Activated CD4-positive, alpha-beta T cell treated with anti-CD3 and anti-CD28 coated beads, Interleukin-2, Interleukin-4, amounts not matched to agents 100 ng/mL and 50 ng/mL, durations not matched to agents 16 hours and 8 hours (primary cell): ENCODE results near the gene DLG5.

Source experiments
- DNase-seq: peaks from one replicate; pipeline ENCODE4 v3.0.0-alpha.2; 2020; ENCODE audit warnings: low spot score

The DLG5 gene

DNA sequence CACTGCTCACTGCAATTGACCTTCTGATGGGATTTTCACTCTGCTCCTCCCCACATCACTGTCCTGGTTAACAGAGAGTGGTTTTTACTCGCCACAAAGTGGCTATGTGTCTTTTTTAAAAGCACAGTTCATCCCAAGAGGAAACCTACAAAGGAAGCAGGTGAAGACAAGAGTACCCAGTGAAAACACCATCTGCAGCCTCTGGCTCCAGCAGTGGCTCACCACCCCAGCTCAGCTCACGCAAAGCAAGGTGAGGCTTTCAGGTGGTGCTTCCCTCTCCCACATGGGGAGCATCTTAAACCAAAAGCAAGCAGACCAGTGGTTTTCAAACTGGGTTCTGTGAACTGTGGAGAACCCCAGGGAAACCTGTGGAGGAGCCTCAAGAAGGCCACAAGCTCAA is 14.0 kb downstream of the DLG5 start:
- no peak for DNase-seq

DNA sequence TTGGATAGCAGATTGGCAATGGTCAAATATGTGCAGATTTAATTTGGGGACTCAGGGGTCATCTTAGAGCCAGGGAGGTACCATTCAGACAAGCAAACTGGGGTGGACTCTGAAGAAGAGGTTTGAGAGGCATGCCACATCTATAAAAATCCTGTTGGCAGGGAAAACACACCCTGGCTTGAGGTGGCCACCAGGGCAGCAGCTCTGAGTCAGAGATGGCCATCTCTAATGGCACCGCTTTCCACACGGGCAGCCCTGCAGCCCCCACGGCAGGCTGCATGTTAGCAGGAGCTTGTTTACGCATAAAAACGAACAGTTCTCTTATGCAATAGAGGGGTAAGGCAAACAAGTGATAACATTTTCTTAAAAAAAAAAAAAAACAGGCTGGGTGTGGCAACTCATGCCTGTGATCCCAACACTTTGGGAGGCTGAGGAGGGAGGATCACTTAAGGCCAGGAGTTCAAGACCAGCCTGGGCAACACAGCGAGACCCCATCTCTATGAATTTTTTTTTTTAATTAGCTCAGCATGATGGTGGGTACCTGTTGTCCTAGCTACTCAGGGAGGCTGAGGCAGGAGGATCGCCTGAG is 14.9 kb downstream of the DLG5 start:
- DNase-seq = no peak

DNA sequence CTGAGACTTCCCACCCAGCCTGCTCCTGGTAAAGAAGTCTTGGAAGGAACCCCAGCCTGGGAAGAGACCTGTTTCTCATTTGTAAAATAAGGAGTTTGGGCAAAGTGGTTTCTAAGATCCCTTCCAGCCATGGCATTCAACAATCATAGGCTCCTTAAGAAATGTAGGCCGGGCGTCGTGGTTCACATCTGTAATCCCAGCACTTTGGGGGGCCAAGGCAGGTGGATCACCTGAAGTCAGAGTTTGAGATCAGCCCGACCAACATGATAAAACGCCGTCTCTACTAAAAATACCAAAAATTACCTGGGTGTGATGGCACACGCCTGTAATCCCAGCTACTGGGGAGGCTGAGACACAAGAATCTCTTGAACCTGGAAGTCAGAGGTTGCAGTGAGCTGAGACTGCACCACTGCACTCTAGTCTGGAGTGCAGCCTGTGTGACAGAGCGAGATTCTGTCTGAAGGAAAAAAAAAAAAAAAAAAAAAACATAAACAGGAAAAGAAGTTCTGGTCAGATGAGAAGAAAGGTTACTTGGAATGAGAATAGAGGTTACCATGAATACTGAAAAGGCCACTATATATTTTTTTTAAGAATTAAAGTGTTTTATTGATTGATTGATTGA is 15.9 kb downstream of the DLG5 start:
- DNase-seq = no peak

DNA sequence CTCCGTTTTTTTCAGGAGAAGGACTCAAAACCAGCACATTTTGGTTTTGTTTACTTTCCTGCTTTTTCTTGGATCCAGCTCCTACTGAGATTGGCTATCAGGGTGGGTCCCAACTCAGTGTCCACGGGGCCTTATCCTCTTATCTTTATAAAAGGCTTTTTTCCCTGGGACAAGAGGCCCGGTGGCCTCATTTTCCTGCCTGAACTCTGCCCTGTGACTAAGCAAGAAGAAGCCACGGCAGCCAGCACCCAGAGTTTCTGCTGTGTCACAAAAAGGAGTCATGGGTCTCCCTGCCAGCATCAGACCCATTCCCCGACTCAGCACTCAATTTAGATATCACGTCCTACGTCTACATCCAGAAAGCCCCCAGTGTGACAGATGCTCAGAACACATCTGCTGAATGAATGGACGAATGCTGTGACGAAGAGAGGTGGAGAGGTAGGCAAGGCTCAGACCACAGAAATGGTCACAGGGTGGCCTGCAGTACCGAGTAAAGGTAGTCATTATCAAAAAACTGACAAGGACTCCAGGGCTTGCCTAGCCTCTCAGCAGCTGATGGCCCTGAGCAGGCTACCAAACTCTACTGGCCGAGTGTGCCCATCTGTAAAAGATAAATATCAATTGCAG is 16.7 kb downstream of the DLG5 start:
- no peak for DNase-seq

DNA sequence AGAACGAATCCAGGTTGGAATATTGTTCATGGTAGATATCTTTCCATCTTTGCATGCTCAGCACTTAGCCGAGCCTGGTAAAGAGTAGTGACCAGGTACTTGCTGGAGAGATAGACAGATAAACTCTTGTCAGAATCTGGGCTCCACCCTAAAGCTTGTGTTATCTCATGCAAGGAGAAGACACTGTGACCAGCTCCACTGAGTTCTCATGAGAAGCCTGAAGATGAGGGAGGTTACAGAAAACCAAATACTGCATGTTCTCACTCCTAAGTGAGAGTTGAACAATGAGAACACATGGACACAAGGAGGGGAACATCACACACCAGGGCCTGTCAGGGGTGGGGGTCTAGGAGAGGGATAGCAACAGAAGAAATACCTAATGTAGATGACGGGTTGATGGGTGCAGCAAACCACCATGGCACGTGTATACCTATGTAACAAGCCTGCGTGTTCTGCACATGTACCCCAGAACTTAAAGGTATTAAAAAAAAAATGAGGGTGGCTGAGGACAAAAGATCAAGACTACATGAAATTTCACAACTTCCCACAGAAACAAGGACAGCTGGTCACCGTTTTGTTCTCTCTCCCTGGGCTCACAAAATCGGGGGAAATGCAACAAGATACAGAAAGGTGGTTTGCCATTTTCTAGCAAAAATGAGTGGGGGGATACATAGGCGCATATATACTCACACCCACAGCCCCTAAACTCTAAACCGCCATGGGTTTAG is 17.4 kb downstream of the DLG5 start:
- no peak for DNase-seq

DNA sequence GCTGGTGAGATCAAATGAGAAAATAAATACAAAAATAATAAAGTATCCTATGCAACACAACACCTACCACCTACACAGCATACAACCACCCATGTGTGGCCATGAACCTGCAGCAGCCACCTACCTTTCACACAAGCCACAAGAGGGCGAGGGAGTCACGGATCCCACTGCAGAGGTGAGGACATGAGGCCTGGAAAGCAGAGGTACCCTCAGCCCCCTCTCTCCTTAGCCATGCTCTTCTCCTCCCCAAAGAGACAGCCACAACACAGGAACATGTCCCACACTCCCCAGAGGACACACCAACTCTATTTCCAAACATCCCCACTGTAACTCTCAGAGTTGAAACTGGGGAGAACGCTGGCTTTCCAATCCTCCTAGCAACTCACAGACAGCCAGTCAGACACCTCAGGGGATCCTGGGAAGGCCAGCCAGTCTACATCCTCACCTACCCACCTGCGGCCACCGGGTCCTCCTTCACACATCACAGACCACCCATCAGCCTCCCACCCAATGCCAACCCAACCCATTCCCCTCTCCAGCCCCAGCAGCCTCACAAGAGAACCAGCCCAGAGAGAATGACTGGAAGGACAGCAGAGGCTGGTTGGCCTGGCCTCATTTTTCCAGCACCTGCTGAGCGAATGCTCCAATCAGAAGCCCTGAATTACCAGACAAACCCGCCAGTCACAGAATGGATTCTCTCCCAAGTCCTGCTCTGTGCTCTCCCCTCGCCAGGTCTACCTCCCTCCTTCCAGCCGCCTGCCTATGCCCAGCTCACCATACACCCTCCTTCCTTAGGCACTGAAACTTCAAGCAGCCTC is 18.4 kb downstream of the DLG5 start:
- DNase-seq = no peak

DNA sequence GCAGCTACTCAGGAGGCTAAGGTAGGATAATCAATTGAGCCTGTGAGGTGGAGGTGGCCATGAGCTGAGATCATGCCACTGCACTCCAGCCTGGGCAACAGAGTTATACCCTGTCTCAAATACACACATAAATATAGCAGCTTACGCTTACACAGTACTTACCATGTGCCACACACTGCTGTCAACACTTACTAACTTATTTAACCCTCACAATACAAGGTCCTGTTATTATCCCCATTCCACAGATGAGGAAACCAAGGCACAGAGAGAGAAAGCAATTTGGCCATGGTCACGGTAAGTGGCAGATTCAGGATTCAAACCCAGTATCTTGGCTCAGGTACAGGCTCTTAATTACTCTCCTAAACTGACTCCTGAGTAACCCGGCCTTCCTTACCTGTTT is 19.1 kb downstream of the DLG5 start:
- no peak for DNase-seq

DNA sequence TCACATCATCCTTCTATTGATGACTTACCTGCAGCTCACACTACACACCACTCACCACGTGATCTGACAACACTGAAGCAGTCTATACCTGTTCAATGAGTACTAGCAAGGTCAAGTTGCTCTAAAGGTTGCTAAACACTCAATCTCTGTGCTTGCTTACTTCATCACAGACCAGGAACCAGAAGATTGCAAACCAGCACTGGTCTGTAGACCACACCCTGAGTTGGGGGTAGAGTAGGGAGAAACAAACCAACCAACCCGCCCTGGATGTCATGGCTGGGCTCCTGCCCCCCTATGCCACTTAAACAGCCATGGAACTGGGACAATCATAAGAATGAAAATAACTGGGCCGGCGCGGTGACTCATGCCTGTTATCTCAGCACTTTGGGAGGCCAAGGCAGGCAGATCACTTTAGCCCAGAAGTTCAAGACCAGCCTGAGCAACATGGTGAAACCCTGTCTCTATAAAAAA is 19.6 kb downstream of the DLG5 start:
- DNase-seq = no peak

DNA sequence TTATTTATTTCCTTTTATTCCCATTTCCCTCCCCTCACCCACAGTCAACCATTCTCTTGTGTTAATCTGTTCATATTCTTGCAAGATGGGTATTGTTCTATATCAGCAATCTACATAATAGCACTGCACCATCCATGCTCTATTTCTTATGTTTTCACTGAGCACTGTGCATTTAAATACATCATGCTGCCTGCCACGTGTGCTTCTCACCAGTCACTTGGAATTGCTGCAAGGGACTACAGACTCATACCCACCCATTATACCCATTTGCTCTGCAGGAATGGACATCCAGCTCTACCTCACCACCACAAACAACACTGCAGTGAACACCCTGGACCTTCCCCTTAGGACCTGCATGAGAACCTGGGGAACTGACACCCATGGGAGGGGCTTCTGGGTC is 20.8 kb downstream of the DLG5 start:
- no peak for DNase-seq

DNA sequence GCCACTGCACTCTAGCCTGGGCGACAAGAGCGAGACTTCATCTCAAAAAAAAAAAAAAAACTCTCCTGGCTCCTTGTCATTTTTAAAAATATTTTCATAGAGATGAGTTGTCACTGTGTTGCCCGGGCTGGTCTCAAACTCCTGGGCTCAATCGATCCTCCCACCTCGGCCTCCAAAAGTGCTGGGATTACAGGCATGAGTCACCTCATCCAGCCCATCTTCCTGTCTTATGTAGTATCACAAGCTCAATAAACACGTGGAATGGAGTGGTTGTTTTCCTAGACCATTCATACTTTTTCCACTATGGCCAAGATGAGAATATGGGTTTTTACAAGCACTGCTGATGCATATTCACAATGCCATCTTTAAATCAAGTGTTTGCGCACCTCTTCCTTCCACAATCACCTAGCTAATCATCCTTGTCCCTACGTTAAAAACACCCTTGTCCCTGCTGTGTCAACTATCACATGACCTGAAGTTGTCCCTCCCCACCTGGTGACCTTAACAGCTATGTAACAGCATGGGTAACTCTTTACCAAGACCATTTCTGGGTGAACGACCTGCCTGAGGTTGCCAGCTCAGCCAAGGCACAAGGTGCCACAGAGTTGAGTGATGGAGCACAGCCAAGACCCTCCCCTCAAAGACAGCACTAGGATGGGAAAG is 21.3 kb downstream of the DLG5 start:
- no peak for DNase-seq

DNA sequence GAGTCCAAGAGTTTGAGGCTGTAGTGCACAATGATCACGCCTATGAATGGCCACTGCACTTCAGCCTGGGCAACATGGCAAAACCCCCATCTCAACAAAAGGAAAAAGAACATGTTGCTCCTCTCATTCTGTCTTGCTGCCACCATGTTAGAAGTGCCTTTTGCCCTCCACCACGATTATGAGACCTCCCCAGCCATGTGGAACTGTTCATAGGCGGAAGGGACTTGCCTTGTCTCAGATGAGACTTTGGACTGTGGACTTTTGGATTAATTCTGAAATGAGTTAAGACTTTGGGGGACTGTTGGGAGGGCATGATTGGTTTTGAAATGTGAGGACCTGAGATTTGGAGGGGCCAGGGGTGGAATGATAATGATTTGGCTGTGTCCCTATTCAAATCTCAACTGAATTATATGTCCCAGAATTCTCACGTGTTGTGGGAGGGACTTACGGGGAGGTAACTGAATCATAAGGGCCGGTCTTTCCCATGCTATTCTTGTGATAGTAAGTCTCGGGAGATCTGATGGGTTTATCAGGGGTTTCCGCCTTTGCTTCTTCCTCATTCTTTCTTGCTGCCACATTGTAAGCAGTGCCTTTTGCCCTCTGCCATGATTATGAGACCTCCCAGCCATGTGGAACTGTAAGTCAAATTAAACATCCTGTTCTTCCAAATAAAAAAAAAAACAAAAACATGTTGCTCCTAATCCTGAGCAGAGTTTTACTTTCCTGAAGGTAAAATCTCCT is 22.3 kb downstream of the DLG5 start:
- no peak for DNase-seq

DNA sequence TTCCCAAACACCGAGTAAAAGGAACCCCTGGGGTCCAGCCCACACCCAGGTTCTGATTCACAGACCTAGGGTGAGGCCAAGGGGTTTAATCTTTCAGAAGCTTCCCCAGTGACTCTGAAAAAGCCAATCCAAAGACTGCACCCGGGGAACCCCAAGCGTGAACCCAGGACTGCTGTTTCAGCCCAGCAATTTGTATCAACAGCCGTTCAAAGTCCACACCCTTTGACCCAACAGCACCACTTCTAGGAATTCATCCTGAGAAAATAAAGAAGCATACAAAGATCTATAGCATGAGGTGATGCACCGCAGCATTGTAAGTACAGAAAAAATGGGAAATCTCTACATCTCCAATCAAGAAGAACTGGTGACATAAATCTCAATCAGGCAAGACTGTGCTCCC is 24.4 kb downstream of the DLG5 start:
- DNase-seq = no peak

DNA sequence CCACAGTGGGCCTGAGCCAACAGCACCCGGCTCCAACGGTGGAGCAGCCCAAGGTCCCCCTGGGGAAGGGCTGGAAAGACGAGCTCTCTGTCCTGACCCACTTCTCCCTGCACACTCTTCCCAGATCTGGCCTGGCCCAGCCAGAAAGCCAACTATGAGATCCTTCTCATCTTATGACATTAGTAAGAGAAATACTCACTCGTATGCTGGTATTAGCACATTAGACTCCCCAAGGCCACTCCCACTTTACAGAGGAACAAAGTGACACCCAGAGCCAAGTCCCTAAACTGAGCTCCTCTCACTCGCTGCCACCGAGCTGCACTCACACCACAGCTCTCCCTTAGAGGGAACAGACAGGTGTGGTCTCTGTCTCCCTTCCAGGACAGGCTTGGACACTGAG is 24.8 kb downstream of the DLG5 start:
- no peak for DNase-seq

DNA sequence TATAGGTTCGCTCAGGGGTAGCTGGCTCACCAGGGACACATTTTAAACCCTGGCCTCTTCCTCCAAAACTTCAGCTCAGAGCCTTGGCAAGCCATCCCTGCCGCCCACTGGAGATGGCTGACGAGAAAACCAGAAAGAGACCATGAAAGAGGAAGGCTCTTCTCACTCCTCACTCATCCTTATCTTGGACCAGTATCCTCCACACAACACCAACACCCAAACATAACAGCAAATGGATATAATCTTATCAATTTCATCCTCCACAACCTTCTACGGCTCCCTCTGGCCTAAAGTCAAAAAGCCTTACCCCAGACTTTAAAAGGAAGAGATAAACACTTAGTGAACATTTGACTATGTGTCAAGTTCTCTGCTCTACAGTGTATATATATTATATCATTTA is 26.9 kb downstream of the DLG5 start:
- no peak for DNase-seq

DNA sequence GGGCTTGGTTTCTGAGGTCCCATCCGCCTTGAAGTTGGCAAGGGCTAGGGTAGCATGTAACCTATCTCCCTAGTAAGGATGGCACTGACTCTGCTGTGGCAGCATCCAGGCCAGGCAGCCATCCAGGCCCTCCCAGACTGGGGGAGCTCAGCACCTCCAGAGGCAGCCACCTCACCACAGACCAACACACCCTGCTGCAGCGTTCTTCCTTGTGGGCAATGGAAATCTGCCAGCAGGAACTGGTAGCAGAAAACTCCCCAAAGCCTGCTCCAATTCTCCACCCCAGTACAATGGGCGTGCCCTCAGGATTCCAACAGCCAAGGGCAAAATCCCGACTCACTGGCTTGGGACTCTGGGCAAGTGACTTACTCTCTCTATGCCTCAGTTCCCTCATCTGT is 27.5 kb downstream of the DLG5 start:
- DNase-seq = no peak

DNA sequence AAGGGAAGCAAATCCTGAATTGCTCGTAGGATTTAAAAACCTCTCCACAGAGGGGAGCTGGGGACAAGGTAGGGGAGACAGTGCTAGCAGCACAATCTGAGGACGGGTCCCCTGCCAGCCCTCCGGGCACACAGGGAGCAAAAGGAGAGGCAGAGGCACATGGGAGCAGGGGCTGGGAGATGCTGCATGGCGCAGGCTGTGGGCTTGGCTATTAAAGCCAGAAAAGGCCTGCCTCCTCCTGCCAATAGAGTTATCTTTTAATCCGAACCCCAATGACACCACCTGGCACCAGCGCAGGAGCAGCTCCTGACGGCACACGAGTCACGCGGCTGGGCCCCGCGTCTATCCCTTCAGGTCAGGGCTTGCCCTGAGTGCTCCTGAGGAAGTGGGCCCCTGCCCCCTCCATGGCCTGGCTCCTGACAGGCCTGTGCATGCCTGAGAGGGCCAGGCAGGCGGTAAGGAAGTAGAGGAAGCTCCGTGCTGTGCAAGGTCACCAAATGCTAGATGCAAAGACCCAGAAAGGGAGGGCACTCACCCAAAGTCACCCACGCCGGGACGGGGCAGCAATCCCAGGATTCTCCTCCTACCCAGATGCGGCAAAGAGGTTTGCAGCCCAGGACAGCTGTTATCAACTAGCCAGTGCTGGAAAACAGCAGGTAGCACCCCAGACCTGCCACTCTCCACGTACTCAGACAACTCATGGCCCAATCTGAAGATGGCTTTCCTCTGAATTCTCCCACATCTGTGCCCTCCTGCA is 28.1 kb downstream of the DLG5 start:
- DNase-seq = no peak

DNA sequence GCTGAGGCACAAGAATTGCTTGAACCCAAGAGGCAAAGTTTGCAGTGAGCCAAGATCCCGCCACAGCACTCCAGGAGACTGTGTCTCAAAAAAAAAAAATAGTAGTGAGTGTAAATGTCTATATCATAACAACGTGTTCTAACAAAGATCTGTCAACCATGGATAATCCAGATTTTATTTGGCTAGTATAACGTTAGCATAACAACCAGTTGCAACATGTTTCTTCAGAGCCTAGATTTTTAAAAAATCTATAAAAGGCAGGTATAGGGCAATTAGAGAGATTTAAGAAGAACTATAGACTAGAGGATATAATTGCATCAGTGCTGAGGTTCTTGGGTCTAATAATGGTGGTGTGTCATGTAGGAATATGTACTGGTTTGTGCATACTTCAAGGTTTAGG is 30.5 kb downstream of the DLG5 start:
- DNase-seq = no peak

DNA sequence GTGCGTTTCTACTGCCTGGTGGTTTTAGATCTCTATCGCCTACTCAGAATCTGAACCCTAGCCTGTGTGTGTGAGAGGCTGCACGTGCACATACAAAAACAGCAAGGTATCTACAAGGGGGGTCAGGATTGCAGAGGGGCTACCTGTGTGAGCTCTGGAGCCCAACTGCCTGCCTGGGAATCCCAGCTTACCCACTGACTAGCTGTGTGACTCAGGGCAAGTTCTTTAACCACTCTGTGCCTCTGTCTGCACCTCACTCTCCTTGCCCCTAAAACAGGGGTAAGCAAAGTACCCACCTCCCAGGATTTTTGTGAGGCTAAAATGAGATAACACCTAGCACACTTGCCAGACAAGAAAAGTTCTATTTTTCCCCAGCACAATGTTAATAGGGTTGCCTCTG is 32.5 kb downstream of the DLG5 start:
- no peak for DNase-seq

DNA sequence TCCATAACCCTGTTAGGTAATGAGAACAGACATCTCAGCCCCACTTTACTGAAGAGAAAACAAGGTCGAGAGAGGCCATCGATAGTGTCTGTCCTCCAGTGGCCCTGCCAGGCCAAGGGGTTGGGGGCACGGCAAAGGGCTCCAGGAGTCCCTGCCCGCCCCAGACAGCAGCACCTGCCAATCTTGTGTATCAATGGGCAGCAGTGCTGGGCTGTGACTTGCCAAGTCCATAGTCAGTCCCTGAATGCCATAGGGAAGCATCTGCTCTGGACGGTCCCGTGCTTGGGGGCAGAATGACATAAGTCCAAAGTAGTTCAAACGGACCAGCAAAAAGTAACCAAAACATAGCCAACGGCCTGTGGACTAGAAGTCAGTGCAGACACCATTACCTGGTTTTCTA is 33.2 kb downstream of the DLG5 start:
- no peak for DNase-seq

DNA sequence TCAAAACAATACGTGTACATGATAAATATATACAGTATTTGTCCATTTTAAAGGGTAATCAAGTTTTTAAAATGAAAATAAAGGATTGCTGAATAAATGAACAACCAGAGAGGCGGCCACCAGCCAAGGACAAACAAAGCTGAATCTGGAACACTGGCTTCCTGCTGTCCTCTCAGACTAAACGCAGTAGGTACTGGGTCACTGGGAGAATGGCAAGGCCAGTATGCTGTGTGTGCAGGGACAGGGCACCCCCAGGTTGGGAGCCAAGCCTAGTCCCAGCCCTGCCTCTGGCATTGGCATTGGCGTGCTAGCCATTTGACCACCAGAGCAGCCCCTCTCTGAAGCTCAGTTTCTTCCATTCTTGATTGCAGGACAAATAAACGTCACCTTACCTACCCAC is 33.8 kb downstream of the DLG5 start:
- no peak for DNase-seq
